Loucy (cell line): ENCODE measurements around the gene SNAP91.

Source experiments
- H2AFZ ChIP-seq: fragments of 200-600 bp; sonication (generic); 2 replicates; pipeline ENCODE4 v1.6.0; 2016; ENCODE audit warnings: antibody characterized with exemption, mild to moderate bottlenecking, low read length, moderate library complexity
- H3F3A ChIP-seq: fragments of 200-600 bp; 2 replicates; pipeline ENCODE4 v1.6.0; 2016; ENCODE audit warnings: antibody characterized with exemption, low read depth, mild to moderate bottlenecking
- H3K27me3 ChIP-seq: fragments of 200-600 bp; sonication (generic); 2 replicates; pipeline ENCODE4 v1.6.1; 2014; ENCODE audit warnings: low read length, mild to moderate bottlenecking; ENCODE audit not compliant: insufficient read depth, poor library complexity, severe bottlenecking
- H3K36me3 ChIP-seq: fragments of 200-600 bp; sonication (generic); 2 replicates; pipeline ENCODE4 v1.6.1; 2016; ENCODE audit warnings: low read length; ENCODE audit not compliant: insufficient read depth
- H3K4me1 ChIP-seq: fragments of 200-600 bp; sonication (generic); 2 replicates; pipeline ENCODE4 v1.5.1; 2014; ENCODE audit warnings: low read length, mild to moderate bottlenecking; ENCODE audit not compliant: insufficient read depth, poor library complexity, severe bottlenecking
- H3K4me2 ChIP-seq: fragments of 200-600 bp; sonication (generic); 2 replicates; pipeline ENCODE4 v1.6.0; 2014; ENCODE audit warnings: antibody characterized with exemption, low read length, low read depth, mild to moderate bottlenecking; ENCODE audit not compliant: poor library complexity, severe bottlenecking
- H3K4me3 ChIP-seq: fragments of 200-600 bp; sonication (generic); 2 replicates; pipeline ENCODE4 v1.5.1; 2014; ENCODE audit warnings: low read length, mild to moderate bottlenecking, mixed read lengths; ENCODE audit not compliant: poor library complexity, severe bottlenecking
- H3K79me2 ChIP-seq: fragments of 200-600 bp; sonication (generic); 2 replicates; pipeline ENCODE4 v1.6.1; 2014; ENCODE audit warnings: low read length; ENCODE audit not compliant: insufficient read depth
- H3K9ac ChIP-seq: fragments of 200-600 bp; sonication (generic); 2 replicates; pipeline ENCODE4 v1.6.0; 2014; ENCODE audit warnings: mild to moderate bottlenecking, low read depth, low read length, moderate library complexity; ENCODE audit not compliant: poor library complexity, severe bottlenecking
- H3K9me2 ChIP-seq: fragments of 200-600 bp; sonication (generic); replicated peaks from 2 replicates; pipeline ENCODE4 v1.6.1; 2016; ENCODE audit warnings: low read depth, low read length, mixed read lengths
- H3K9me3 ChIP-seq: fragments of 200-600 bp; sonication (generic); 2 replicates; pipeline ENCODE4 v1.6.1; 2014; ENCODE audit warnings: mild to moderate bottlenecking, antibody characterized with exemption, low read length, low read depth; ENCODE audit not compliant: insufficient read depth
- H4K20me1 ChIP-seq: fragments of 200-600 bp; sonication (generic); 2 replicates; pipeline ENCODE4 v1.6.0; 2014; ENCODE audit warnings: antibody characterized with exemption, low read length, mild to moderate bottlenecking; ENCODE audit not compliant: insufficient read depth, poor library complexity, severe bottlenecking
- EZH2phosphoT487 ChIP-seq: fragments of 200-600 bp; IDR thresholded peaks from 2 replicates; pipeline ENCODE4 v1.6.1; 2018; ENCODE audit warnings: antibody characterized with exemption, mild to moderate bottlenecking, moderate library complexity, borderline replicate concordance
- TF ChIP-seq, protein P1 (sequence below): fragments of 200-600 bp; sonication (generic); conservative IDR thresholded peaks from 2 replicates; pipeline ENCODE4 v1.5.1; 2014; ENCODE audit warnings: mild to moderate bottlenecking, antibody characterized with exemption, low read length

The SNAP91 gene

DNA sequence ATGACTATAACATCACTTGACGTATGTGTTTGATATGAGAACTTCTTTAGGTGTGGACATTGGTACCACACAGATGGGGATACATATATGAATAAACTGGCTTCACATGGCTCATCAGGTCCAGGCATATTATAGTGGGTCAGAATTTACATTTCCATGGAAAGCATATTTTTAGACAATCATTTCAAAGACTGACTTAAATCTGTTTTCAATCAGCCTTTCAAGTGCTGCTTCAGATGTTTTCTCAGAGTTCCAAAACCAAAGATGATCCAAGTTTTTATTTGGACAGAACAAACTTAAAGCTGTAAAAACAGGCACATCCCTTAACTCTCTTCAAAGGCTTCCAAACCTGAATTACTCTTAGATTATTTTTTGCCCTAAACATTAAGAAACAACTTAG is 108.4 kb downstream of the SNAP91 start:
- Histone ChIP-seq H3K9ac (no peak overlapping the region), H3K4me3 (no peak overlapping the region), H3F3A (no peaks in the 10 kb centered on the region), H3K36me3 (no peaks in the 10 kb centered on the region), H3K9me2 (no peaks in the 10 kb centered on the region), H2AFZ (no peak overlapping the region), H3K9me3 (no peaks in the 10 kb centered on the region), H4K20me1 (no peaks in the 10 kb centered on the region), H3K79me2 (no peaks in the 10 kb centered on the region), H3K27me3 (no peaks in the 10 kb centered on the region), H3K4me1 (peaks cover 5% of the 10 kb centered on the region), H3K4me2 (no peak overlapping the region)
- TF ChIP-seq, protein P1, sequence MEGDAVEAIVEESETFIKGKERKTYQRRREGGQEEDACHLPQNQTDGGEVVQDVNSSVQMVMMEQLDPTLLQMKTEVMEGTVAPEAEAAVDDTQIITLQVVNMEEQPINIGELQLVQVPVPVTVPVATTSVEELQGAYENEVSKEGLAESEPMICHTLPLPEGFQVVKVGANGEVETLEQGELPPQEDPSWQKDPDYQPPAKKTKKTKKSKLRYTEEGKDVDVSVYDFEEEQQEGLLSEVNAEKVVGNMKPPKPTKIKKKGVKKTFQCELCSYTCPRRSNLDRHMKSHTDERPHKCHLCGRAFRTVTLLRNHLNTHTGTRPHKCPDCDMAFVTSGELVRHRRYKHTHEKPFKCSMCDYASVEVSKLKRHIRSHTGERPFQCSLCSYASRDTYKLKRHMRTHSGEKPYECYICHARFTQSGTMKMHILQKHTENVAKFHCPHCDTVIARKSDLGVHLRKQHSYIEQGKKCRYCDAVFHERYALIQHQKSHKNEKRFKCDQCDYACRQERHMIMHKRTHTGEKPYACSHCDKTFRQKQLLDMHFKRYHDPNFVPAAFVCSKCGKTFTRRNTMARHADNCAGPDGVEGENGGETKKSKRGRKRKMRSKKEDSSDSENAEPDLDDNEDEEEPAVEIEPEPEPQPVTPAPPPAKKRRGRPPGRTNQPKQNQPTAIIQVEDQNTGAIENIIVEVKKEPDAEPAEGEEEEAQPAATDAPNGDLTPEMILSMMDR, result no peak
- no peak for TF ChIP-seq EZH2phosphoT487

DNA sequence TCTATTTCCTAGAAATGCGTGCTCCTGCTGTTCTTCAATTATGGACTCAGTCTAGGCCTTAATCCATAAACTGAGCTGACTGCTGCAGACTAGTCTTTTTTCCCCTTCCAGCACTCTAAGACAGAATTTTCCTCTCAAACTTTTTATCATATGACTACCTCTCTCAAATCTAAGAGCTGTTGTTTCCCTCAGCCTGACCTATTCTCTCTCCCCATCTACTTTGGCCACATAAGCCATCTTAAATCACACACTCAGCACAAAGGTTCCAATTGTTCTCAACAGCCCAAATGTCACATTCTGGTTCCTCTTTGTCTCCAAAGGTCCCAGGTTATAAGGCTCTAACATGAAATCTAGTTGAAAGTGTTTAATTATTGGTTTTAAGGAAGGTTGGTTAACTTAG is 111.4 kb downstream of the SNAP91 start:
- Histone ChIP-seq H2AFZ (no peak overlapping the region), H3K9ac (no peak overlapping the region), H3K9me3 (no peaks in the 10 kb centered on the region), H3K4me3 (no peak overlapping the region), H3K79me2 (no peaks in the 10 kb centered on the region), H3K4me1 (peaks cover 13% of the 10 kb centered on the region), H3K36me3 (no peaks in the 10 kb centered on the region), H3F3A (no peaks in the 10 kb centered on the region), H4K20me1 (no peaks in the 10 kb centered on the region), H3K4me2 (no peak overlapping the region), H3K27me3 (no peaks in the 10 kb centered on the region), H3K9me2 (no peaks in the 10 kb centered on the region)
- TF ChIP-seq, protein P1, result no peak
- no peak for TF ChIP-seq EZH2phosphoT487

DNA sequence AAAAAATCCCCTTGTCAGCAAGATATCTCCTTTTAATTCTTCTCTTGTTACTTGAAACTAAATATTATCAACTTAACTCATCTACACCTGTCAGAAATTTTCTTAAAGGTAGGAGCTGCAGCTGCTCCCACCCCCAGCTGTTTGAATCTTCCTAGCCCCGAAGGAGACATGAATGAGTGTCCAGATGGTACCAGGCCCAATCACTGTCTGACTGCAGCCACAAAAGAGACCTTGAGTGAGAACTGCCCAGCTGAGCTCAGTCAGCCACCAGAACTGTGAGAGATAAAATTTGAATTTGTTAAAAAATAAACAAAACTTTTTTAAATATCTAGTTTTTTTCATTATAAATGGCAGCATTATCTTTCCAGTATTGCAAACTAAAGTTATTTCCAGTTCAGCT is 111.8 kb downstream of the SNAP91 start:
- no peak for TF ChIP-seq EZH2phosphoT487
- TF ChIP-seq, protein P1, result no peak
- Histone ChIP-seq H3K79me2 (no peaks in the 10 kb centered on the region), H3K4me3 (no peak overlapping the region), H3K9ac (no peak overlapping the region), H3F3A (no peaks in the 10 kb centered on the region), H3K36me3 (no peaks in the 10 kb centered on the region), H3K27me3 (no peaks in the 10 kb centered on the region), H2AFZ (no peak overlapping the region), H4K20me1 (no peaks in the 10 kb centered on the region), H3K9me3 (no peaks in the 10 kb centered on the region), H3K4me1 (peaks cover 14% of the 10 kb centered on the region), H3K9me2 (no peaks in the 10 kb centered on the region), H3K4me2 (no peak overlapping the region)
